ENCODE results near the gene RNF187. TPM values are rescaled to one million over a fixed set of nuclear protein-coding genes. Genes with fewer than 3 reads are reported as not detected.

The RNF187 gene
- total and polyA plus RNA-seq, 2 of the 4 experiments (the other 2 are of a cell fraction), result 14.0 to 55.4 TPM

DNA sequence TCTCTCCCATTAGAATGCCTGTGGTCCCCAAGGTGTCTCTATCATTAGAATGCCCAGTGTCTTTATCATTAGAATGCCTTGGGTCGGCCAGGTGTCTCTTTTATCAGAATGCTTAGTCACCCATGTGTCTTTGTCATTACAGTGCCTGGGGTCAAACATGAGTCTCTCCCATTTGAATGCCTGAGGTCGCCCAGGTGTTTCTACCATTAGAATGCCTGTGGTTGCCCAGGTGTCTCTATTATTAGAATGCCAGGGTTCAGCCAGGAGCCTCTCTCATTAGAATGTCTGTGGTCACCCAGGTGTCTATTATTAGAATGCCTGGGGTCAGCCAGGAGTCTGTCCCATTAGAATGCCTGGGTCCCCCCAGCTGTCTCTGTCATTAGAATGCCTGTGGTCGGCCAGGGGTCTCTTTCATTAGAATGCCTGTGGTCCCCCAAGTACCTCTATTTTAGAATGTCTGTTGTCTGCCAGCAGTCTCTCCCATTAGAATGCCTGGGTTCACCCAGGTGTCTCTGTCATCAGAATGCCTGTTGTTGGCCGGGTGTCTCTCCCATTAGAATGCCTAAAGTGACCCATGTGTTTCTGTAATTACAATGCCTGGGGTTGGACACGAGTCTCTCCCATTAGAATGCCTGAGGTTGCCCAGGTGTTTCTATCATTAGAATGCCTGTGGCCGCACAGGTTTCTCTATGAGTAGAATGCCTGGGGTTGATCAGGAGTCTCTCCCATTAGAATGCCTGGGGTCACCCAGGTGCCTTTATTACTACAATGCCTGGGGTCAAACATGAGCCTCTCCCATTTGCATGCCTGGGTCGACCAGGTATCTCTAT lies 57.1 kb downstream of the RNF187 start:
- H3K79me1 ChIP-seq (ENCODE audit: low read depth in 1 of 2, low read length in 2 of 2), result no peaks in the 10 kb centered on the region
- H3K4me3 ChIP-seq (ENCODE audit: insufficient read depth, low read depth, low read length), result no peak overlapping the region
- WGBS, 2 experiments (ENCODE audit: extremely low coverage in 2 of 2, insufficient read length in 1 of 2), result 14% methylated on average over 2 of the region's 7 CpGs; no CpG with 5 or more reads in 1 of the 2 experiments
- H3K56ac ChIP-seq (ENCODE audit: extremely low read depth, insufficient read depth, low read length), result no peak overlapping the region
- no TSS peak for BruUV-seq (replicated peaks)
- H4K8ac ChIP-seq (ENCODE audit: low read depth in 2 of 2, low read length in 2 of 2), result no peak overlapping the region
- no peaks in the 10 kb centered on the region for H3K27me3 ChIP-seq (ENCODE audit: control insufficient read depth, insufficient read depth, low read length)
- H3K23ac ChIP-seq (ENCODE audit: low read depth, low read length), result no peak overlapping the region
- TF ChIP-seq MXI1 (IDR thresholded peaks at IDR 0.05; ENCODE audit: borderline replicate concordance, low read depth, low read length) (no peak), RCOR1 (IDR thresholded peaks at IDR 0.05; ENCODE audit: insufficient replicate concordance, low read length) (no peak), USF2 (IDR thresholded peaks at IDR 0.05; ENCODE audit: low read depth, low read length) (no peak), SMC3 (IDR thresholded peaks at IDR 0.05; ENCODE audit: low read depth, low read length) (no peak), MAZ (IDR thresholded peaks at IDR 0.05; ENCODE audit: borderline replicate concordance, low read depth, low read length) (no peak), MAFK (IDR thresholded peaks at IDR 0.05; ENCODE audit: low read depth, low read length) (no peak), POLR2A (IDR thresholded peaks at IDR 0.05; ENCODE audit: low read depth, low read length) (no peak), RAD21 (IDR thresholded peaks at IDR 0.05; ENCODE audit: low read length) (no peak), NFE2L2 (IDR thresholded peaks at IDR 0.05; ENCODE audit: low read depth, low read length) (no peak), RFX5 (IDR thresholded peaks at IDR 0.05; ENCODE audit: low read depth, low read length) (no peak), CEBPB (IDR thresholded peaks at IDR 0.05; ENCODE audit: low read depth, low read length) (no peak), FOS (IDR thresholded peaks at IDR 0.05; ENCODE audit: low read depth, low read length) (no peak)
- TF ChIP-seq, protein P1, sequence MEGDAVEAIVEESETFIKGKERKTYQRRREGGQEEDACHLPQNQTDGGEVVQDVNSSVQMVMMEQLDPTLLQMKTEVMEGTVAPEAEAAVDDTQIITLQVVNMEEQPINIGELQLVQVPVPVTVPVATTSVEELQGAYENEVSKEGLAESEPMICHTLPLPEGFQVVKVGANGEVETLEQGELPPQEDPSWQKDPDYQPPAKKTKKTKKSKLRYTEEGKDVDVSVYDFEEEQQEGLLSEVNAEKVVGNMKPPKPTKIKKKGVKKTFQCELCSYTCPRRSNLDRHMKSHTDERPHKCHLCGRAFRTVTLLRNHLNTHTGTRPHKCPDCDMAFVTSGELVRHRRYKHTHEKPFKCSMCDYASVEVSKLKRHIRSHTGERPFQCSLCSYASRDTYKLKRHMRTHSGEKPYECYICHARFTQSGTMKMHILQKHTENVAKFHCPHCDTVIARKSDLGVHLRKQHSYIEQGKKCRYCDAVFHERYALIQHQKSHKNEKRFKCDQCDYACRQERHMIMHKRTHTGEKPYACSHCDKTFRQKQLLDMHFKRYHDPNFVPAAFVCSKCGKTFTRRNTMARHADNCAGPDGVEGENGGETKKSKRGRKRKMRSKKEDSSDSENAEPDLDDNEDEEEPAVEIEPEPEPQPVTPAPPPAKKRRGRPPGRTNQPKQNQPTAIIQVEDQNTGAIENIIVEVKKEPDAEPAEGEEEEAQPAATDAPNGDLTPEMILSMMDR (conservative IDR thresholded peaks at IDR 0.05; ENCODE audit: low read depth, low read length), result no peak
- in situ Hi-C loops (cut with MboI; ENCODE audit: low sequenced_read_pairs) (no loop called here), intact Hi-C loops (cut with micrococcal nuclease) (no loop called here), dilution Hi-C loops (cut with HindIII; ENCODE audit: low sequenced_read_pairs, unreplicated experiment) (no loop called here)
- H2BK5ac ChIP-seq (ENCODE audit: low read depth, low read length, poor library complexity, severe bottlenecking), result no peak overlapping the region
- H3K4me1 ChIP-seq (ENCODE audit: control insufficient read depth, insufficient read depth, low read length), result no peaks in the 10 kb centered on the region
- no peaks in the 10 kb centered on the region for H3K9me1 ChIP-seq (ENCODE audit: insufficient read depth, low read length)
- no peak overlapping the region for H4K91ac ChIP-seq (ENCODE audit: insufficient read depth, low read depth, low read length)
- no peak overlapping the region for H3K14ac ChIP-seq (replicated peaks; ENCODE audit: low read depth, low read length)
- no peak overlapping the region for H2AK5ac ChIP-seq (ENCODE audit: low read depth, low read length)
- H4K5ac ChIP-seq (ENCODE audit: low read depth, low read length), result no peak overlapping the region
- DNase-seq (no peak), ATAC-seq (ENCODE audit: low read depth) (no peak)
- no peak overlapping the region for H2AK9ac ChIP-seq (replicated peaks; ENCODE audit: low read depth, low read length, poor library complexity)
- CTCF ChIA-PET, result no interaction called here
- no peaks in the 10 kb centered on the region for H4K20me1 ChIP-seq (ENCODE audit: insufficient read depth, low read length)
- no peak overlapping the region for H2BK20ac ChIP-seq (ENCODE audit: low read depth, low read length)
- H3K9ac ChIP-seq (ENCODE audit: low read depth, low read length), result no peak overlapping the region
- H3K18ac ChIP-seq (ENCODE audit: low read depth, low read length), result no peak overlapping the region
- no peak overlapping the region for H2AFZ ChIP-seq (replicated peaks; ENCODE audit: low read length, poor library complexity)
- no peaks in the 10 kb centered on the region for H3K36me3 ChIP-seq (ENCODE audit: control insufficient read depth, insufficient read depth, low read length)
- no peaks in the 10 kb centered on the region for H3K9me3 ChIP-seq (ENCODE audit: control insufficient read depth, insufficient read depth, low read length)
- H2BK15ac ChIP-seq (ENCODE audit: low read depth, low read length), result no peak overlapping the region
- POLR2A ChIA-PET (ENCODE audit: unreplicated experiment), result no interaction called here
- H3K4me2 ChIP-seq (ENCODE audit: low read depth, low read length), result no peak overlapping the region
- no peak overlapping the region for H2BK120ac ChIP-seq (ENCODE audit: low read depth, low read length)
- no peak overlapping the region for H3K27ac ChIP-seq (ENCODE audit: insufficient read depth, low read length)
- no peak overlapping the region for H3K4ac ChIP-seq (ENCODE audit: low read depth, low read length)
